PC-9 (cell line): ENCODE data around the gene CYP11A1.

Experiments used
- CTCF ChIP-seq: fragments of 200-600 bp; sonication (generic); conservative IDR thresholded peaks from 2 replicates; pipeline ENCODE4 v1.6.1; 2017; ENCODE audit warnings: mixed run types, antibody characterized with exemption, mild to moderate bottlenecking, moderate library complexity
- EZH2 ChIP-seq: fragments of 200-600 bp; sonication (generic); IDR thresholded peaks from 2 replicates; pipeline ENCODE4 v1.8.0; 2017; ENCODE audit warnings: antibody characterized with exemption, low read depth

- no peak for TF ChIP-seq CTCF
- TF ChIP-seq EZH2: no peak
Observed at GRCh38 chr15:74362482-74362881, 5.0 kb downstream of the CYP11A1 start.
